SIG-M5 (cell line): ENCODE results near the gene WDR6.

Experiments used
- DNase-seq: peaks from one replicate; lab custom pipeline; 2025; lab: John Stamatoyannopoulos, UW

WDR6 gene

DNA sequence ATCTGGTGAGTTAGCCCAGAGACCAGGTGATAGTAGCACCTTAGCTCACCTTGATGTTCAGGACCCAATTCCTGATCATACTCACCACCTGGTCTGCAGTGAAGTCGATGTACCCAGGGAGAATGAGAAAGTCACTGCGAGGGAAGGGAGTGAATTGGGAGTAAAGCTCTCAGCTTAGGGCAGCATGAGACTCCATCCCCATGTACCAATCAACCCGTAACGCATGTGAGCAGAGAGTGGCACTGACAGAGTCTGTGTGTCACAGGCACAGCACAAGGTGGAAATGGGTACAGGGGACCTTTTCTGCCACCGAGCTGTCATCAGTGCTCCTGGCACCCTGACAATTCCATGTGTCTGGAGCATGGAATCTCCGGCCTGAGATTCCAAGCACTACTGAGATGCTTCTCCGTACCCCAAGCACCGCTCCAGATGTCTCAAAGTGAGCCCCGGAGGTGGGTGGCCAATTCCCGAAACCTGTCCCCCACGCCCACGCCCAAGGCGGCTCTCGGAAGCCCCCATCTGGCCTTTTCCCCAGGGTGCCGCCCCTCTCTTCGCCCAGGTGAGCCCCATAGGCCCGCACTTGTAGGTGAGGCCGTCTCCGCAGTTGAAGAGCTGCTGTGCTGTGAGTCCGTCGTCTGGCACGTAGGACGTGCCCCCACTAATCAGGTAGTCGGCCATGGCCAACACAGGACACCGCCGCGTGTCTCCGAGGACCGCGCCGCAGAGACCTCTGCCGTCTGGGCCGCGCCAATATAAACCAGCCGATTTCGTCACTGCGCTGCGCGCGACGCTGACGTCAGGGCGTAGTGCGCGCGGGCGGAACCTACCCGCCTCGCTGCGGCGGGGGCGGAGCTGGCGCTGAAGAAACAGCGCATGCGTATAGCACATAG lies 21.7 kb downstream of the WDR6 start, which contains the start of gene IMPDH2:
IMPDH2 (minus strand) TSS at position 726 of the 890 bp plus-strand sequence; CDS start at position 678, 48 bp downstream.
- DNase-seq: peak; percentile 54

GRCh38 chr3:49029563-49029884 lies 22.3 kb downstream of the WDR6 start:
- no peak for DNase-seq

GRCh38 chr3:49030321-49030720 lies 23.1 kb downstream of the WDR6 start:
- no peak for DNase-seq

DNA sequence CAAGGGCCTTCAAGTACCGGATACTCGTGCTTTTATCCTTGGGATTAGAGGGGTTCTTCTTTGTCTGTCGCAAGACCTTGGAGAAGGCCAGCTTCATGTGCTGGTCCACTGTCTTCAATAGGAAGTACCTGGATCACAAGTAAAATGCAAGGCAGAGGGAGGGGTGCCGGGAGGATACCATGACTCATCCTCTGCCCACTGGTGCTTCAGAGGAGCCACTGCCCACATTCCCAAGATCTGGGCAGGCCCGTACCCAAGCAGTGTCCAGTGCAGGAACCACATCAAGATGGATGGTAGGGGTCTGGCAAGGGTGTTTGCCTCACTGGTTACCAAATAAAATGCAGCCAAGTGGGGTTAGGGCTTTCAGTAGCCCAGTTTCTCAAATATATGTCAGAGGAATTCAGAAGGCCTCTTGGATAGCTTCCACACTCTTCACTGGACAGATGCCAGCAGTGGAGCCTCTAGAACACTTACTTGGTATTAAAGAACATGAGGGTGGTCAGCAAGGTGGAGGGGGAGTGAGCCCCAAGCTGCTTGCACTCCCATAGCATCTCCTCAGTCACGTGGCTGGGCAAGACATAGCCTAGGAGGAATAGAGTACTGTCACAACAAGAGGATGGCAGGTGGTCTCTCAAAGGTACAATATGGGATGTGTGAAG lies 25.6 kb downstream of the WDR6 start:
- no peak for DNase-seq

DNA sequence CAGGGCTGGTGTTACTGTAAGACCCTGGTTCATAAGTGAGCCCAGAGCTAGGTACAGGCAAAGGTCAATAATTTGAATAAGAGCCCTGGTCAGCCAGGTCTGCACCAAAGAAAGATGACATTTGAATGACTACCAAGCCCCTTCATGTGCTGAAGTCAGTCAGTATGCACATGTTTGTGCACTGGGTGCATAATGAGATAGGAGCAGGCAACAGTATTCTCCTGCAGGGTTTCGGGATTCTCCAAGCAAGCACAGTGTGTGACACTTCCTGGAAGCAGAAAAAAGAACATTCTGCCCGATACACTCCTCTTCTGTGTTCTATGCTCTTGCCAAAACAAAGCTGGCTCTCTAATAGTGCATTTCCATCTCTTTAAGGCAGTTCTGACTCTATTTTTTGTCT lies 27.5 kb downstream of the WDR6 start:
- no peak for DNase-seq

GRCh38 chr3:49035281-49035680 lies 28.1 kb downstream of the WDR6 start:
- no peak for DNase-seq

DNA sequence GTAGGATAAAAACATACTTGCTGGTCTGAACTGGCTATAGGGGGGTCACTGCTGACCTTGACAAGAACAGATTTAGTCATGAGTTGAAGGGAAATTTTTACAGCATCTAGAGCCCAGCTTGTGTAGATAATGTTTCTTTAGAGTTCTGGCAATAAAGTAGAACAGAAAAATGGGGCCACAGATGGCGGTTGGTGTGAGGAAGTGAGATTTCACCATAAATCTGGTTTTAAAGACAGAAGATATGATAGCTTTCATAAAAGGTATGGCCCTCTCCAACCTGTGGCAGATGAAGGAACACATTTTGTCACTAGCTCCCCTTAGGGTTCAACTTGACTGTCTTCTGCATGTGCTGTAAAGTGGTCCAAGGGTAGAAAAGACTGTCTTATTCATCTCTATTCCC lies 46.4 kb downstream of the WDR6 start:
- no peak for DNase-seq

DNA sequence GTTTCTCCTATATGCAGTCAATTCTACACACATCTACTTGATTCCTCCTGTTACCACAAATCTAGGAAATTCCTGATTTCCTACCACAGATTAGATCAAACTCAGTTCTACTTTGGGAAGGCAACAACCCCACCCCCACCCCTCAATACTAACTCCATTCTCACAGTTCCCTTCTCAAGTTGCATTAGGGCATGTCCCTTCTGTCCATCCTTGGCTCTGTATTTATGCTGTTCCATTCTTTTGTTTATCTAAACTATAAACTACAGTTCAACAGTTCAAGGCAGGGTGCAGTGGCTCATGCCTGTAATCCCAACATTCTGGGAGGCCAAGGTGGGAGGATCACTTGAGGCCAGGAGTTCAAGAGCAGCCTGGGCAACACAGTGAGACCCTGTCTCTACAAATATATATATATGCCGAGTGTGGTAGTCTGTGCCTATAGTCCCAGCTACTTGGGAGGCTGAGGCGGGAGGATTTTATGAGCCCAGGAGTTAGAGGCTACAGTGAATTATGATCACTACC lies 47.2 kb downstream of the WDR6 start:
- DNase-seq: no peak

DNA sequence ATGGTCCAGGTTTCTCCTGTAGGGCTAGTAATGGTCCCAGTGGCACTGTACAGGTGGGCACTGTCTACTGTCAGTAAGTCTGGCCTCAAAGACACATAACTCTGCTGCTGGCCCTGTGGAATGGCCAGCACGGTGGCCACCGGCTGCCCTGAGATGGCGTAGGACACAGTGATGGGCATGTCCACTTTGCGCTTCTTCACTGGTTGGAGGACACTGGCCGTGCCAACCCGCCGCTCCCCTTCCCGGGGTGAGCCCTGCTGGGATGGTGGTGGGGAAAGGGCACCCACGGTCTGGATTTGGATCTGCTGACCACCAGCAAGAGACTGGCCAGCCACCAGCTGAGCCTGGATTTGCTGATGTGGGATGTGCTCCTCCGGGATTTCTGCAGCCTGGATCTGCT lies 50.1 kb downstream of the WDR6 start:
- no peak for DNase-seq

- no peak for DNase-seq
These were observed 50.8 kb downstream of the WDR6 start for GRCh38 chr3:49058011-49058410.
